ENCODE measurements around the gene ZFYVE28.

The ZFYVE28 gene

DNA sequence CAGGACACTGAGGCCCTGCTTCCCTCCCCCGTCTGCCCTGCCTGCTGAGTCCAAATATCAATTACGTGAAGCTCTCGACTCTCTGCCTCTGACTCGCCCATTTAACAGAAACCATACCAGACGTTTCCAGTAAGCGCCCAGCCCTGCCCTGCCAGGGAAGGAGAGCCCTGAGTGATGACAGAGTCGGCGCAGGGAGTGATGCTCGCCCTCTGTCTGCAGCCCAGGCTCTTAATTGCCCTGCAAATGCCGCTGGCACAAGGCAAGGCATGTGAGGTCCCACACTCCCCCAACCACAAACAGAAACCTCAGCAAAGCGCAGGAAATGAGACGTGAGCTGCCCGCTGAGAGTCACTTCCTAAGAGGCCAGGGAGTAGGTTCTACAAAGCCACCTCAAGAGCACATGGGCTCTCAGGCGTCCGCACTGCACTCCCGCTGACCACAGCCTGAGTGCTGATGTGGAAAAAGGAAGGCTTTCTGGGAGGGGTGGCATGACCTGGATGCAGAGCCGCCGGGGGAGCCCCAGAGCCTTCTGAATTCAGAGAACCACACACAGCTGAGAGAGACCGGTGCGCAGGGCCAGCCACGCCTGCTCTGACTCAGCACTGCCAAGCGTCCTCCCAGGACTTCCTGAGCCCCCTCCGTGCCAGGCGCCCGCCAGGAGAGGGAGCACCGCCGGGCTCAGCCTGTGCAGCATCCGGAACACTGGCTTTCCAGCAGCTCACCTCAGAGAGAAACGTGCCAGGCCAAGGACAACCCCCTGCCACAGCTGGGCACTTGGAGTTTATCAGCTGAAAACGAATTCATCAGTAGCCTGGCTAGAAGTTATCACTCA is 5.3 kb downstream of the ZFYVE28 start:
- no peak overlapping the region for H3K4me3 ChIP-seq (ENCODE audit: low read depth, low read length)
- TF ChIP-seq, protein P1, sequence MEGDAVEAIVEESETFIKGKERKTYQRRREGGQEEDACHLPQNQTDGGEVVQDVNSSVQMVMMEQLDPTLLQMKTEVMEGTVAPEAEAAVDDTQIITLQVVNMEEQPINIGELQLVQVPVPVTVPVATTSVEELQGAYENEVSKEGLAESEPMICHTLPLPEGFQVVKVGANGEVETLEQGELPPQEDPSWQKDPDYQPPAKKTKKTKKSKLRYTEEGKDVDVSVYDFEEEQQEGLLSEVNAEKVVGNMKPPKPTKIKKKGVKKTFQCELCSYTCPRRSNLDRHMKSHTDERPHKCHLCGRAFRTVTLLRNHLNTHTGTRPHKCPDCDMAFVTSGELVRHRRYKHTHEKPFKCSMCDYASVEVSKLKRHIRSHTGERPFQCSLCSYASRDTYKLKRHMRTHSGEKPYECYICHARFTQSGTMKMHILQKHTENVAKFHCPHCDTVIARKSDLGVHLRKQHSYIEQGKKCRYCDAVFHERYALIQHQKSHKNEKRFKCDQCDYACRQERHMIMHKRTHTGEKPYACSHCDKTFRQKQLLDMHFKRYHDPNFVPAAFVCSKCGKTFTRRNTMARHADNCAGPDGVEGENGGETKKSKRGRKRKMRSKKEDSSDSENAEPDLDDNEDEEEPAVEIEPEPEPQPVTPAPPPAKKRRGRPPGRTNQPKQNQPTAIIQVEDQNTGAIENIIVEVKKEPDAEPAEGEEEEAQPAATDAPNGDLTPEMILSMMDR (IDR thresholded peaks at IDR 0.05; ENCODE audit: control insufficient read depth, extremely low read depth, insufficient read depth): no peak
- DNase-seq (ENCODE audit: low read depth): no peak

DNA sequence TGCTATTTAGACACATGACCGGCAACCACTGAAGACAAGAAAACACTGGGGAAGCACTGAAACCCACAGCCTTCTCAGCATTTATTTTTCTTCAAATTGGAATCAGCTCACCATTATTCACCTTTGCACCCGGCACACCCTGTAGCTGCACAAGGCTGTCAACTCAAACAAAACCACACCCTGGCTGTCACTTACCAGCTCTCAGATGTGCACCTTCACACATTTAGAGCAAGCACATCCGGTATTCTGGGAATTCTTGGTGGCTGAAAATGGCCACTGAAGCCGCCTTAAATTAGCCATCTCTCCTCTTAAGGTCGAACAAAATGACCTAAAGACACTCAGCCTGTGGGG is 5.9 kb downstream of the ZFYVE28 start:
- H3K4me3 ChIP-seq (ENCODE audit: low read depth, low read length): no peak overlapping the region
- no peak for DNase-seq (ENCODE audit: low read depth)
- TF ChIP-seq, protein P1 (IDR thresholded peaks at IDR 0.05; ENCODE audit: control insufficient read depth, extremely low read depth, insufficient read depth): no peak

DNA sequence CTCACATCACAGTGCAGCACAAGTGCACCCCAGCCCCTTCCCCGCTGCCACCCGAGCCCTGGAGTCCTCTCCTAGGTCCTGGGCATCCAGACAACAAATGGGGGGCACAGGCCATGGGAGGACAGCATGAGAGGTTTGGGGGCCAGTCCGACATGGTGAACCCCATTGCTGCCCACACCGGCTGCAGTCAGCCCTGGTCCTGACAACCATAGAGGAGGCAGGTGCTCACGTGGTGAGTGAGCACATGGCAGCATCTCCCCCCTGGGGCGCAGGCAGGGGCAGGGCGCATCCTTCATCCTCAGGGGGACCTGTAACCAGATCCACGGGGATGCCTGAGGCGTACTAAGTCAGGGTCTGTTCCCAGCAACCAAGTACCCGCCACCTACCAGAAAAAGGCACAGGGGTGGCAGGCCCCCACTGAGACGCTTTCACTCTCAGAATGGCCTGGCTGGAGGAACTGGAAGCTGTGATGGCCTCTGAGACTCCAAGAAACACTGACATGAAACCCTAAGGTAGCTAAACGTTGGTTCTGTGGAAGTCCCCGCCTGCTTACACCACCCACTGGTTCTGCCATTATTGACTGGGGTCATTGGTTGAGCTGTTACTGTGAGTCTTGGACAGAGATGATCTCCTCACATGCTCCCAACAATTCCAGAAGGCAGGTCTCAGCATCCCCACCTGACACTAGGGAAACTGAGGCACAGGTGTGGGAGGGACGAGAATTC is 6.5 kb downstream of the ZFYVE28 start:
- no peak for DNase-seq (ENCODE audit: low read depth)
- H3K4me3 ChIP-seq (ENCODE audit: low read depth, low read length): no peak overlapping the region
- TF ChIP-seq, protein P1 (IDR thresholded peaks at IDR 0.05; ENCODE audit: control insufficient read depth, extremely low read depth, insufficient read depth): no peak

DNA sequence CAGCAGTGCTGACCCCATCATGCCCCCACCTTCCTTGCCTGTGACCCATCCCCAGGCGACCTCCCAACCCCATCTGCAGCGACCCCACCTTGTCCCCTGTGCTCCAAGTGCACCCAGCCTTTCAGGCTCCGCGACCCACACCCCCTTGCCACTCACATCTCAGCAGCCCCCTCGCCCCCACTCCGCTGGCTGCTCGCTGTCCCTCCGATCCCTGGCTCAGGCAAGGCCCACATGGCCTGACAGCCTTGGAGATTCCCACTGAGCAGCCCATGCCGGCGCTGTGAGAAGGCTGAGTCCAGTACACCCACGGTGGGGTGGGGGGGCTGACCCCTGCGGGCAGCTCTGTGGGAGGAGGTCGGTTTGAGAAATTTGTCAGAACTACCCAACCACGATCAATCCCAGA is 9.1 kb downstream of the ZFYVE28 start:
- TF ChIP-seq, protein P1 (IDR thresholded peaks at IDR 0.05; ENCODE audit: control insufficient read depth, extremely low read depth, insufficient read depth): no peak
- no peak overlapping the region for H3K4me3 ChIP-seq (ENCODE audit: low read depth, low read length)
- no peak for DNase-seq (ENCODE audit: low read depth)

DNA sequence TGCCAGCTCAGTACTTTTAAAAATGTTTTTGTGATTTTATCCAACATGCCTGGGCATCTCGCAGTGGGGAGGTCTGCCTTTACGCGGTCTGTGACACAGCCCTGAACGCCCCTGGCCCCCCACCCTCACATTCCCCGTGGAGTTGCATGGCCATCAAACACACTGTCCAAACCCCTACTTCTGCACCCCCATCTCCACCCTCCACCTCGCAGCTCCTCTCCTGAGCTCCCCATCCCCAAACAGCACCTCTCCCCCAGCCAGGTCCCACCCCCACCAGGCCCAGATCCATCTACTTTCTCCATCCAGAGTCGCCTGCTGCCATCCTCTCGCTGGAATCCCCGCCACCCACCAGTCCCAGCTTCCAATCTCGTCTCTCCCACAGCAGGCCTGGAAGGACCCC is 9.5 kb downstream of the ZFYVE28 start:
- DNase-seq (ENCODE audit: low read depth): no peak
- TF ChIP-seq, protein P1 (IDR thresholded peaks at IDR 0.05; ENCODE audit: control insufficient read depth, extremely low read depth, insufficient read depth): no peak
- no peak overlapping the region for H3K4me3 ChIP-seq (ENCODE audit: low read depth, low read length)

DNA sequence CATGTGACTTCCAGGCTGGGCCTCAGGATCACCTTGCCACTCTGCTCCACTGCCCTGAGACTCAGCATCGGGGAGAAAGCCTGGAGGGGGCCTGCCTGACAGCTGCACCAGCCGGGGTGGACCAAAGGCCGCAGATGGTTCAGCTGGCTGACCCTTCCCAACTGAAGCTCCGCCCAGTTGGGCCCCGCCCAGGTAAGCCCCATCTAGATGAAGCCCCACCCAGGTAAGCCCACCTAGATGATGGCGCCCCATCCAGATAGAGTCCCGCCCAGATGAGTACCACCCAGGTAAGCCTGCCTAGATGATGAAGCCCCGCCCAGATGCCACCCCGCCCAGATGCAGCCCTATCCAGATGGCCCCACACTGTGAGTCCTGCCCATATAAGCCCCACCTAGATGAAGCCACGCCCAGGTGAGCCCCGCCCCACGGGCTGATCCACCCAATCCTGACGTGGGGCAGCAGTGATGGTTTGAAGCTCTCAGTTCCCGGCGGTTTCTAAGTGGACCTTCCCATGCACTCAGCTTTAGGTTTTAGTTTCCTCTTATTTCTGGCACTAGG is 10.0 kb downstream of the ZFYVE28 start:
- DNase-seq (ENCODE audit: low read depth): no peak
- no peak overlapping the region for H3K4me3 ChIP-seq (ENCODE audit: low read depth, low read length)
- TF ChIP-seq, protein P1 (IDR thresholded peaks at IDR 0.05; ENCODE audit: control insufficient read depth, extremely low read depth, insufficient read depth): no peak

Data from LNCaP clone FGC (cell line).